Retinal pigment epithelial cell (primary cell): ENCODE results near the gene PPP6R1.

Experiments
- DNase-seq: peaks from one replicate; pipeline ENCODE4 v3.0.0-alpha.2; 2010; ENCODE audit warnings: low read depth
- H3K4me3 ChIP-seq: 2 replicates; pipeline ENCODE4 v1.5.1; 2011; ENCODE audit warnings: mild to moderate bottlenecking, low read length, control low read depth, moderate library complexity
- TF ChIP-seq, protein P1 (sequence below): conservative IDR thresholded peaks from 2 replicates; pipeline ENCODE4 v1.5.1; 2011; ENCODE audit warnings: low read depth, low read length, control low read depth, inconsistent platforms

Gene PPP6R1

GRCh38 chr19:55252760-55253663 is 5.8 kb downstream of the PPP6R1 start:
- TF ChIP-seq, protein P1, sequence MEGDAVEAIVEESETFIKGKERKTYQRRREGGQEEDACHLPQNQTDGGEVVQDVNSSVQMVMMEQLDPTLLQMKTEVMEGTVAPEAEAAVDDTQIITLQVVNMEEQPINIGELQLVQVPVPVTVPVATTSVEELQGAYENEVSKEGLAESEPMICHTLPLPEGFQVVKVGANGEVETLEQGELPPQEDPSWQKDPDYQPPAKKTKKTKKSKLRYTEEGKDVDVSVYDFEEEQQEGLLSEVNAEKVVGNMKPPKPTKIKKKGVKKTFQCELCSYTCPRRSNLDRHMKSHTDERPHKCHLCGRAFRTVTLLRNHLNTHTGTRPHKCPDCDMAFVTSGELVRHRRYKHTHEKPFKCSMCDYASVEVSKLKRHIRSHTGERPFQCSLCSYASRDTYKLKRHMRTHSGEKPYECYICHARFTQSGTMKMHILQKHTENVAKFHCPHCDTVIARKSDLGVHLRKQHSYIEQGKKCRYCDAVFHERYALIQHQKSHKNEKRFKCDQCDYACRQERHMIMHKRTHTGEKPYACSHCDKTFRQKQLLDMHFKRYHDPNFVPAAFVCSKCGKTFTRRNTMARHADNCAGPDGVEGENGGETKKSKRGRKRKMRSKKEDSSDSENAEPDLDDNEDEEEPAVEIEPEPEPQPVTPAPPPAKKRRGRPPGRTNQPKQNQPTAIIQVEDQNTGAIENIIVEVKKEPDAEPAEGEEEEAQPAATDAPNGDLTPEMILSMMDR: no peak
- no peak overlapping the region for H3K4me3 ChIP-seq
- no peak for DNase-seq

- TF ChIP-seq, protein P1: no peak
- no peak overlapping the region for H3K4me3 ChIP-seq
- DNase-seq: peak; percentile 34
Measured at GRCh38 chr19:55251341-55252081, 7.3 kb downstream of the PPP6R1 start.

GRCh38 chr19:55250262-55251036 is 8.4 kb downstream of the PPP6R1 start:
- TF ChIP-seq, protein P1: no peak
- no peak for DNase-seq
- H3K4me3 ChIP-seq: no peak overlapping the region

- TF ChIP-seq, protein P1: no peak
- H3K4me3 ChIP-seq: no peak overlapping the region
- no peak for DNase-seq
Measured at GRCh38 chr19:55249841-55250240, 9.0 kb downstream of the PPP6R1 start.

DNA sequence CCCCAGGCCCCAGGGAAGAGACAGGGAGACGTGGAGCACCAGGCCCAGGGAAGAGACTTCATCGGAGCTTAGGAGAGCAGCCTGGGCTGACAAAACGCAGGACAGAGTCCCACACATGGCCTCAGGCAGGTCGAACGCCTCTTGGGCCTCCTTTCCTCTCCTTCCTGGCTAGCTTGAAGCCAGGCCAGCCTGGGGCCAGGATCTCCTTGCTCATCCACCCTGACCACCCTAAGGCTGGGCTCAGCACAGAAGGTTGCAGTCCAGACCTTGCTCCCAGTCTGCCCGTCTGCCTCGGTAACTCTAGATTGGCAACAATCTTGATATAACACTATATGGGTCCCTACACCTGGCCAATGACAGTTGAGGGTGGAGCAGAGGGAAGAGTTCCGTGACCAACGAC is 10.1 kb downstream of the PPP6R1 start:
- no peak for DNase-seq
- no peak overlapping the region for H3K4me3 ChIP-seq
- TF ChIP-seq, protein P1: no peak

GRCh38 chr19:55248166-55248675 is 10.6 kb downstream of the PPP6R1 start:
- TF ChIP-seq, protein P1: no peak
- no peak overlapping the region for H3K4me3 ChIP-seq
- DNase-seq: no peak
